Sciatic nerve (tissue), 2 donors: ENCODE measurements around the gene IQSEC1. TPM values are rescaled to one million over a fixed set of nuclear protein-coding genes. Genes with fewer than 3 reads are reported as not detected.

Experiments
- ATAC-seq: fragments of 200-7000 bp; cut with Tn5 transposase; one replicate; pipeline ENCODE4 v1.9.1; 2020; ENCODE audit warnings: mild to moderate bottlenecking, moderate library complexity
- DNase-seq: peaks from one replicate; pipeline ENCODE4 v3.0.0-alpha.2; 2020; ENCODE audit warnings: low spot score
- intact Hi-C: fragments of 100-400 bp; cut with DNase I; formaldehyde crosslinking; loops from one replicate; pipeline ENCODE4 v1.14.2; 2022
- total RNA-seq: library from RNA; stranded (reverse); fragmentation: NEBNext Ultra II Directional; extraction: Animal tissue kit (Norgen Biotek cat#: 25700); gene quantifications from one replicate; pipeline ENCODE4 v1.2.1, GENCODE V29; 2021
- donor health status: DM: no; HTN: no; CAD: no.
- donor health status: DM: no; HTN: no; CAD: no.

Gene IQSEC1
- total RNA-seq, 1 donor from 2014 or later = 77.5 TPM

DNA sequence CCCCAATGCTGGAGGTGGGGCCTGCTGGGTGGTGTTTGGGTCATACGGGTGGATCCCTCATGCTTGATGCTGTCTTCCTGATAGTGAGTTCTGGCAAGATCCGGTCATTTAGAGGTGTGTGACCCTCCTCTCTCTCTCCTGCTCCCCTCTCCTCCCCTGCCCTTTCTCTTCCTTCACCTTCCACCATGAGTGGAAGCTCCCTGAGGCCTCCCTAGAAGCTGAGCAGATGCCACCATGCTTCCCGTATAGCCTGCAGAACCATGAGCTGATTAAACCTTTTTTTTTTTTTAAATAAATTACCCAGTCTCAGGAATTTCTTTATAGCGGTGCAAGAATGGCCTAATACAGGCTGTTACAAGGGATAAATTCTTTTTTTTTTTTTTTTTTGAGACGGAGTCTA, 36.3 kb upstream of the IQSEC1 start:
- ATAC-seq = no peak
- DNase-seq = no peak
- intact Hi-C loops = no loop called here

DNA sequence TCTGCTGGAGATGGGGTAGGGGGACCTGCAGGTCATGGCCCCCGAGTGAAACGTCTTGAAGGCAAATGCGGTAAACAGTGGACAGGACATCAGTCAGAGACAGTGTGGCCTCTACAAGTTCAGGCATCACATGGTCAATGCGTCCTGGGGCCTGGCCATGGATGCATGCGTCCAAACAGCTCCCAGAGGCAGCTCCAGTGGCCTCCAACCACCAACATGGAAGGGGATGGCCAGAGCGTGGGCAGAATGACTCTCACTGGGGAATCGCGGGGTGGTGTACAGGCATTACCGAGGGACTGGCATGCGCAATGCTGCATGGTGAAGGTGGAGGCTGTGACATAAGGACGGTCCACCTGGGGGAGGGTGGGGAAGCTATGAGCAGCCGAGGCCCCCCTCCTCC, 35.6 kb upstream of the IQSEC1 start:
- no peak for ATAC-seq
- intact Hi-C loops = no loop called here
- peak; percentile 39 for DNase-seq

DNA sequence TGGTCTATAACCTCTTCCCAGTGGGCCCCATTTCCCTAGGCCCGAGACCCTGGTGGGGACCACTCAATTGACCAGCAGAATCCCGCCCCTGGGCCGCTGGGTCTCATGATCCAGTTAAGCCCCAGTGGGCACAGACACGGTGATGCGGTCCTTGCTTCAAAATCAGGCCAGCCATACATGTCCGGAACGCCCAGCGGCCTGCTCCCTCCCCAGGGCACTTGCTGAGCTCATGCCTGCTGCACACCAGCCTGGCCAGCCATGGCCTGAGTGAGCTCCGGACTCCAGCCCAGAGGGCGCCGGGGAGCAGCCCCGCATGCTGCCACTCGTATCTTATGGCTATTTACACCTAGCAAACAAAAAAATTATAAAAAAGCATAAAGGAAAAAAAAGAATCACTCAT, 34.4 kb upstream of the IQSEC1 start:
- DNase-seq (peak; percentile 42), ATAC-seq (no peak)
- intact Hi-C loops = no loop called here

DNA sequence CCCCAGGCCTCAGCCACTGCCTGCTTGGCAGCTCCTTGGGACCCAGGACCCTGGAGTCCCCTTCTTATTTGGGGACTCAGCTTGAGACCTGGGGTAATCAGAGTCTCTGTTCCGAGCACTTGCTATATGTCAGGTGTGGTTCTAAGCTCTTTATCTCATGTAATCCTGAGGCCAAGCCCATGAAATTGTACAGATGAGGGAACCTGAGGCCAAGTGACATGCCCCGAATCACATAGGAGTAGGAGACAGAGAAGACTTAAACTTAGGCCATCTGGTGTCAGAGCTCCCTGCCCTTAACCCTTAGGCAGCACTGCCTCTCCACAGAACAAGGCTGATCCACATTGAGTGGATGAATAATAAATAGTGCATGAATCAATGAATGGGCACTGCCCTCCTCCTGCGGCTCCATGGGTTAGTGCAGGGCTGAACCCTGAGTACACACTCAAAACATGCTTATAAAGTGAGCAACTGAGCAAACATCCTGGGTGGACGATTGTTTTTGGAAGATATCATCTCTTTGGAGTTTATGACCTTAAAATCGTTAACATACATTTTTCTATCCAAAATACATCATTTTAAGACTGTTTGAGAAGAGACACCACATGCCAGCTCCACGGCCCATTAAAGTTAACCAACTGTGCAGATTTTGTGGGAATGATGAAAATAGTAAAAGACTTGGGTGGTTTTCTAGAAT, 33.2 kb upstream of the IQSEC1 start:
- DNase-seq (peak; percentile 7), ATAC-seq (no peak)
- intact Hi-C loops = no loop called here

DNA sequence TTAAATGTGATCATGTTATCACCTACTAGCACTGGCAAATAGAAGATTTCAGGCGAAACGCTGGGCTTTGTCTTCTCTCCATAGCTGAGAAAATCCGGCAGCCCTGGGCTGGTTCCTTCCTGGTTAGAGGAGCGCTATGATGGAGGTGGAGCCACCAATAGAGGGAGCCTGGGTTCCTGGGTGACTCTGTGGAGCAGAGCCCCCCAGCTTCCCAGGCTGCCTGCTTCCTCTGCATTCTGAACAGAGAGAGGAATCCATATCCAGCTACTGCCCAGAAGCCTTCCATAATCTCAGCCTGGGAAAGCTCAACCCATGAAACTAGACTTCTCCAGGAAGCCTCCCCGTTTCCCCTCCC, 32.6 kb upstream of the IQSEC1 start:
- no peak for DNase-seq
- intact Hi-C loops = no loop called here
- no peak for ATAC-seq

DNA sequence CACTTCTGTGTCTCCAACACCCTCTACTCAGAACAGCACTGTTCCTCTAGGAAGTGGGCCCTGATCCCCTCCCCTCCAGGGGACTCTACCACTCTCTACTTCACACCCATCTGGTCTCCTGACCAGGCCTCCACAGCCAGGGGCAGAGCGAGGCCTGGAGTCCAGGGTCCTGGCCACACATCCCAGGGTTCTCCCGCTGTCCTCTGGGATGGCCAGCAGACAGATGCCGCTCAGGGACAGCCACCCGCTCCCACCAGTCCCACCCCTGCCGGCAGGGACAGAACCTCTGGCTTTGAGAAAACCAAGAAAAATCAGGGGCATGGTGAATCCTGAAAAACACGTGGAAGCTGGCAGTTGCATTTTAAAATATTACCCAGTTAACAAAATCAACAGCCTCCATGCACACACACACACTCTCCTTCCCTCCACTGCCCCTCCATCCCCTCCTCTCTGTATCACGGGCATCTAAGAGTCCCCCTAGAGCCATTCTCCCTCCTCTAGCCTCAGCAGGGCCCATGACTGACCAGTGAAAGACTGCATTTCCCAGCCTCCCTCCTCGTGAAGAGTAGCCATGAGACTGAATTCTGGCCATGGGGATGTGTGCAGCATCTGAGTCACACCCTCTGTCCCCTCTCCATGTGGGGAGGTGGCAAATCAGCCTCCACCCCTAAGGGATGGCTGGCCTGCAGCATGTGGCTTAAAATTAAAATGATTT, 32.1 kb upstream of the IQSEC1 start:
- DNase-seq (no peak), ATAC-seq (no peak)
- intact Hi-C loops = no loop called here

DNA sequence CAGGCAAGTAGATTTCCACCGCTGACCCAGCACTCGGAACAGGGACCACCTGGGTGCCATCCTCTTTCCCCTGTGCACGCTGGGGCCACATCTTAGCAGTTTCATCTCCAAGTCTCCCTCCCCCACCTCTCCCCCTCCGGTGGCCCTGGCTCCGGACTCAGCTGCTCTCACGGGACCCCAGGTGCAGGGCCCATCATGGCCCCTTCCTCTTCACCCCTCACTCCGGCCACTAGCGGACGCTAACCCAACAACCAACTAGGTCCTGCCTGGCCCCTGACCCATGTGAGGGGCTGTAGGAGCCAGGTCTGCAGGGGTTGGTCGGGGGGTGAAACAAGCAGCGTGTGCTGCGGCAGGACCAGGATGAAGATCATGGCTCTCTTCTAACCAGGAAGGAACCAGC, 31.3 kb upstream of the IQSEC1 start:
- no peak for DNase-seq
- ATAC-seq = no peak
- intact Hi-C loops = no loop called here

DNA sequence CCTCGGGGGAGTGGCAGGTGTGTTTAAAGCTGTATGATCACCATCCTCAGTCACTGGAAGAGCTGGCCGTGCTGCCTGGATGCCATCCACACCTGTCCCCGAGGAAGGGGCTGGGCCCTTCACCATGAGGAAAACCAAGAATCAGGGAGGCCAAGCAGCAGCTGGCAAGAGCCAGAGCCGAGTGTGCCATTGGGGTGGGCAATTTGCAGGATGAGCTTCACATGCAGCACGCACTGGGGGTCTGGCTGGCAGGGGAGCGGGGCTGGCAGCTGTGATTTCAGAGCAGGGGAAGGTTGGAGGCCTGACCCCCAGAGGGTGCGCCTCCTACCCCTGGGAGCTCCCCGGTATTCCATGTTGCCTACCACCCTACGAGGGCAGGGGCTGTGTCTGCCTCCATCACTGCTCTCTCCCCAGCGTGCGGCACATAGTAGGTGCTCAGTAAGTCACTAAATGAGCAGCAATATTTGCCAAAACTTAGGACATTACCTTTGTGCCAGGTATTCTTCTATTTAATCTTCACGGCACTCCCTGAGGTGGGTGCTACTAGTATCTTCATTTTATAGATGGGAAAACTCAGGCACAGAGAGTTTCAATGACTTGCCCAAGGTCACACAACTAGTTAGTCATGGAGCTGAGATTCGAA, 30.3 kb upstream of the IQSEC1 start:
- intact Hi-C loops = no loop called here
- DNase-seq = no peak
- no peak for ATAC-seq

DNA sequence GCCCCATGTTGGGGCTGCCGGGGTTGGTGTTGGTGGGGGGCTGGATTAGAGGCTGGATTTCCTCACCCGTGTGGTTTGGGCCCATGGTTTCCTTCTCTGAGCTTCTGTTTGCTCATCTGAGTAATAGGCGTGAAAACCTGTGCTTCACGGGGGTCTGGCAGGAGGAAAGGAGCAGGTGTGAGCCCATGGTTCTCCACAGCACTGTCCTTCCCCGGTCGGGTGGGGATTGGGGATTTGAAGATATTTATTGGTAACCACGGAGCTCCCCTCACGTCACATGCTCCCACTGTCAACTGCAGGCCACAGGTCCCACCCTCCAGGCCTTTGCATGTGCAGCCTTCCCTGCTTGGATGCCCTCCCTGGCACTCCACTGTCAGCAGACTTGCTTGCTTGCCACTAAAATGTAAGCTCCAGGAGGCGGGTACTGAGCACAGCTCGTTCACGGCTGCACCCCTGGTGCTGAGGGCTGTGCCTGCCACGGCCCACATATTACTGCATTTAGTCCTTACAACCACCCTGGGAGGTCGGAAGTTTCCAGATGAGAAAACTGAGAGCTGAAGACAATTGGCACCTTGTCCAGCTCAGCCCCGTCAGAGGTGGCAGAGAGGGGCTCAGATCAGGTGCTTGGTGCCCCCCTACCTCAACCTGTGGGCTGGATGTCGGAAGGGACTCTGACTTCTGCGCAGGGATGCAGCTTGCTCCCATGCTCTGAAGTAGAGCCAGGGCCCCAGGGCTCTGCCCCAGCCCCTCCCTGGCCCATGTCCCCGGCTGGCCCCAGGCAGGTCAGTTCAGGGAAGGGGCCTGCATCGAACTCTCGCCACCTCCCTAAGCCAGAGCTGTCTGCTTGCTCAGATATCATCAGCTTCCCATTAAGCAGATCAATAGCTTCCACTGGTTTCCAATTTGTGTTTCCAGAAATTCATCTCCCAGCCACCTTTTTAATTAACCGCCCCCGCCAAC, 29.4 kb upstream of the IQSEC1 start:
- DNase-seq (no peak), ATAC-seq (no peak)
- intact Hi-C loops = no loop called here

DNA sequence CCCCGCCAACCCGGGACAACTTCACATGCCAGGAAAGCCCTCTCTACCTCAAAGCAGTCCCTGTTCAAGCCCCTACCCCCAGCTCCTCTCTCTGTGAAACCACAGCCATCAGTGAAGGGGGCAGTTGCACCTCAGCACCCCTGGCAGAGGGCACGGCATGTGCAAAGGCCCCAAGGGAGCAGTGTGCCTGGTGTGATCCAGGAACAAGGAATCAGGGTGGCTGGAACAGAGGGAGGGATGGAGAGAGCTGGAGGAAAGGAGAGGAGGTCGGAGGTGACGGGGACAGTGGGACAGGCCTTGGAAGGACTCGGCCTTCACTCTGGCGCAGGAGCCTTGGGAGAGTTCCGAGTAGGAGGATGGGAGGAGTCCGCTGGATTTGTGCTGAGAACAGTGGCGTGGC, 26.5 kb upstream of the IQSEC1 start:
- ATAC-seq (no peak), DNase-seq (no peak)
- intact Hi-C loops = loop anchor here (10.0 kb wide), 1 partner anchor 355 kb away; no protein-coding TSS in a partner anchor

DNA sequence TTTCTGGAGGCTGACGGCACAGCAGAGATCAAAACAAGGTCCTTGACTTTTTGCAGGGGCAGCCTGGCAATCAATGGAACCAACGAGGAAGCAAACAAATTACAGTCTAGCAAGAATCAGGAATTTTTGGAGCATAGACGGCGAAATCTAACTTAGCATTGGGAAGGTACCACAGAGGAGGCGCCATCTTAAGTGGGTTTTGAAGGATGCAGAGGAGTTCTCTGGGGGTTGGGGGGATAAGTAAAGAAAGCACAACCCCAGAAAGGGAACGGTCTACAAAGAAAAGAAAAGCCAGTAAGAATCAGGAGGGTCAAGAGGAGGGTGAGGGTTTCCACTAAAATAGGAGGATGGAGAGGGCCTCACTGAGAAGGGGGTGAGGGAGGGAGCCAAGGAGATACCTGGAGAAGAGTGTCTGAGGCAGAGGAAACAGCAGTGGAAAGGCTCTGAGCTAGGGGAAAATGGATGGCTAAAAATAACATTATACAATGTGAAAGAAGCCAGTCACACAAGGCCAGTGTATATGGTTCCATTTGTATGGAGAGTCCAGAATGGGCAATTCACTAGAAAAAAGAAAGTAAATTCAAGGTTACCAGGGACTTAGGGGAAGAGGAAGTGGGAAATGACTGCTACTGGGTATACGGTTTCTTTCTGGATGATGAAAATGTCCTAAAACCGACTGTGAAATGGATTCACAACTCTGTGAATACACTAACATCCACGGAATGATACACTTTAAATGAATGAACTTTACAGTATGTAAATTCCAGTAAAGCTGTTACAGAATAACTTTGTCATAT, 25.2 kb upstream of the IQSEC1 start:
- DNase-seq = no peak
- no peak for ATAC-seq
- intact Hi-C loops = loop anchor here (10.0 kb wide), 1 partner anchor 356 kb away; no protein-coding TSS in a partner anchor

DNA sequence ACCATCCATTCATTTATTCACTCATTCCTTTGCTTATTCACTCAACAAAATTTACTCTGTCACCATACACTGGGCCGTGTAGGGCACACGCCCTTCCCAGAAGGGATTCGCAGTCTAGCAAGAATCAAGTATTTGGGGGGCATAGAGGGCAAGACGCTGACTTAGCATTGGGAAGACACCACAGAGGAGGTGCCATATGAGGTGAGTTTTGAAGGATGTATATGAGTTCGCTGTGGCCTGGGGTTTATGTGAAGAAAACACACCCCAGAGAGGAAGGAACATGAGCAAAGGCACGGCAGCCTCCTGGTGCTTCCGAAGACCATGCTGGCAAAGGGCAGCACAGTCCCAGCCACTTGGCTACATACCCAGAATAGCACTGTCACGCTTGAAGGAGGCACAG, 23.1 kb upstream of the IQSEC1 start:
- no peak for DNase-seq
- intact Hi-C loops = loop anchor here (10.0 kb wide), 1 partner anchor 358 kb away; no protein-coding TSS in a partner anchor
- no peak for ATAC-seq

DNA sequence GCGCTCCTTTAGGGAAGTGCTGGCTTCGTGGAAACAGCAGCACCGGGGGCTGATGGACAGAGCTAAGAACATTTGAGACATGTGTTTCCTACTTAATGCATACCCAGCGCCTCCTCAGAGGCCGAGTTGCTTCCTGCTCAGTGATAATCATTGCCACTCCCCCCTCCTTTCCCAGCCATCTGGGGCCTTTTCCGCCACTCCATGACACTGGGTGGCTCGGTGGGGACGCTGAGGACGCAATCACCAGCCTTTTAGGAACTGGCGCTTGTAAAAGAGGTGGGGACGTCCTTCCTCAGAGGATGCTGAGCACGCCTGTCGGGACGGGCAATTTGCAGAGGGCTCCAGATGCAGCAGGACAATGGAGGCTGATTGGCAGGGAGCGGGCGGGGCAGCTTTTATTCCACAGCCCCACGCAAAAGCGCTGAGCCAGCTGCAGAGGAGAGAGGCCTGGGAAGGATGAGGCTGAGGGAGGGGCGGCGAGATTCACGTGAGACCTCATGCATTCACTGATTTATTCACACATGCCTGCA, 22.2 kb upstream of the IQSEC1 start:
- intact Hi-C loops = loop anchor here (10.0 kb wide), 1 partner anchor 359 kb away; no protein-coding TSS in a partner anchor
- DNase-seq = no peak
- ATAC-seq = no peak

DNA sequence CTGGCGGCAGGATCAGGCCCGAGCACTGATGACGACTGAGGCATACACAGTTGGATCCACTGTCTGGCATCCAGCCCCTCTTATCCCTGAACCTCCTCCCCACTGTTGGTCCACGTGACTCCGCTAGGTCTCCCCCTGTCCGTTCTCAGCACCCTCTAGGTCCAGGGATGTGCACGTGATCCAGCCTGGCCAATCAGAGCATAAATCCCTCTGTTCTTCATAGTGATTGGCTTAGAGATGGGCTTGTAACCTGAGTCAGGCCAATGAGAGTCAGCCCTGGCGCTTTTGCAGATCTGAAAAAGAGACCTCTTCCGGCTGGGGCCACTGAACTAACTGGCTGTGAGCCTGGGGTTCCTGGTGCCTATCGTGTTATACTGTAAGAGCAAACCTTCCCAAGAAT, 20.5 kb upstream of the IQSEC1 start:
- DNase-seq (no peak), ATAC-seq (no peak)
- intact Hi-C loops = loop anchor here (5.0 to 10.0 kb wide), 2 partner anchors 361 to 564 kb away; no protein-coding TSS in a partner anchor

DNA sequence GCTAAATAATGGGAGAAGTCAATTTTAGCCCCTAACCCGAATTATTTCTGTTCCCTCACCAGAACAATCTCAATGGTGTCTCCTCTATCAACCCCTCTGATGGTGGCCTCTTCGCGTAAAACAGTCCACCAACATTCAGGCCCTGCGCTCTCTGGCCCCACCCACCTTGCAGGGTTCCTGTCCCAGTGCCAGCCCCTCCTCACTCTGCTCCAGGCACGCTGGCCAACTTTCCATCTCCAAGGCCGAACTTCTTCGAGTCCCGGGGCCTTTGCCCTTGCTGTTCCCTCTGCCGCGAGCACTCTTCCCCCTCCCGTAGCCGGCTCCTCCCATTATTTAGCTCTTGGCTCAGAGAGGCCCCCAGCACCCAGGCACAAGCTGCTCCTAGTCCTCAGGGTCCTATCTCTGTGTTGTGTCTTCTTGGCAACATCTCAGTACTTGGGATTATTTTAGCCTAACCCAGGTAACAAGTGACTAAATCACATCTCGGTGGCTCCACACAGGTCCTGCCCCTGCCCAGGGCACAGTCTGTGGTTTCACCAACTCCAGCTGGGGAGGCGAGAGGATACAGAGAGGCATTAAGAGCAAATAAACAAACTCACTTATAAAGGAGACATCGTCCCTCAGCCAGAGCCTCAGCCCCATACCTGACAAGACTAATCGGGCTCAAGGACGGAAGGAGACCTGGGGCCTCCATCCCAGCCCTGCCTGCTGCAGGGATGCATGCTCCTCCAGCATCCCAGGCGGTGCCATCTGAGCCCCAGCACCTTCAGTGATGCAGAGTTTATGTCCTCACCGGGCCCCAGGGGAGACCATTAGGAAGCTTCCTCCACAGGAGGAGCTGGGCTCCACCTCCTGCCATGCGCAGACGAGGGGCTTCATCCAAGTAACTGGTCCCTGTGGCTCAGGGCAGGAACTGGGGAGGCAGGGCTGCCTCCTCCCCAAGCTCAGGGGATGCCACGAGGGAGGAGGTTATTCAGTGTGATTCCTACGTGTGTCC, 19.7 kb upstream of the IQSEC1 start:
- DNase-seq = peak; percentile 84
- intact Hi-C loops = loop anchor here (5.0 to 10.0 kb wide), 2 partner anchors 362 to 564 kb away; no protein-coding TSS in a partner anchor
- ATAC-seq = peak; percentile 86

DNA sequence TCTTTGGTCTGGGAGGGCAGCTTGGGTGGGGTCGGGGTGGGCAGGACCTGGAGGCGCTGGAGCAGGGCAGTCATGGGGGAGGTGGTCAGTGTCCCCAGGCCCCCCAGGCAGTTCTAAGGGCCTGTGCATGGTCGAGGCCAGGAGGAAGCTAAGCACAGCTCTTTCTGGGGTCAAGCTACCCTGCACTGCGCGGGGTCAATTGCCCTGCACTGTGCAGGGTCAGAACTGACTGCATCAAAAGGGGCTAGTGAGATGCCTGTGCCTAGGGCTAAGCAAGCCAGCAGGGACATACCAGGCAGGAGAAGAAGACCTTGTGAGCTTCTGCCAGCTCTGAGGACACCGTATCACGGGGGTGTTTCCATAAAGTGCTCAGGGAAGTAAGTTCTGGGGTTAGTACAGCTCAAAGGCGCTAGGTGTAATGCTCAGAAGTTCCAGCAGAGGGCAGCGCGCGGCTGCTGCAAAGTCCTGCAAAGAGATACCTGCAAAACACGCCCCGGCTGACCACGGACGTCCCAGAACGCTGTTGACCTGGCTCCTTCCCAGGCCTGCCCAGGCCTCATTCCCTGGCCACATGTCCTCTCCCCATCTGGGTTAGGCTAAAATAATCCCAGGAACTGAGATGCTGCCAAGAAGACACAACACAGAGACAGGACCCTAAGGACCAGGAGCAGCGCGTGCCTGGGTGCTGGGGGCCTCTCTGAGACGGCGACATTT, 18.8 kb upstream of the IQSEC1 start:
- DNase-seq (peak; percentile 92), ATAC-seq (peak; percentile 85)
- intact Hi-C loops = loop anchor here (5.0 to 10.0 kb wide), 2 partner anchors 363 to 565 kb away; no protein-coding TSS in a partner anchor
